Sigmoid colon (tissue), 4 donors: ENCODE data around the gene IL34.

Source experiments
- CTCF ChIP-seq, 4 experiments: fragments of 450-650 bp in 3 of 4; fragments of 200-600 bp in 1 of 4; IDR thresholded peaks; one replicate each; pipeline ENCODE4 v1.5.1; 2016 to 2019; ENCODE audit warnings: antibody characterized with exemption in 4 of 4, mild to moderate bottlenecking in 3 of 4, moderate library complexity in 2 of 4
- EP300 ChIP-seq, 4 donors: sonication (generic); formaldehyde crosslinking; IDR thresholded peaks; one replicate each; pipeline ENCODE4 v1.6.1; 2017; ENCODE audit warnings: antibody characterized with exemption in 4 of 4
- POLR2A ChIP-seq, 2 donors: fragments of 450-650 bp; IDR thresholded peaks; one replicate each; pipeline ENCODE4 v1.6.1; 2016; ENCODE audit warnings: antibody characterized with exemption in 2 of 2, mild to moderate bottlenecking in 2 of 2, moderate library complexity in 2 of 2
- POLR2AphosphoS5 ChIP-seq, 4 donors: sonication (generic); formaldehyde crosslinking; IDR thresholded peaks; one replicate each; pipeline ENCODE4 v1.6.1; 2017; ENCODE audit warnings: antibody characterized with exemption in 4 of 4

DNA sequence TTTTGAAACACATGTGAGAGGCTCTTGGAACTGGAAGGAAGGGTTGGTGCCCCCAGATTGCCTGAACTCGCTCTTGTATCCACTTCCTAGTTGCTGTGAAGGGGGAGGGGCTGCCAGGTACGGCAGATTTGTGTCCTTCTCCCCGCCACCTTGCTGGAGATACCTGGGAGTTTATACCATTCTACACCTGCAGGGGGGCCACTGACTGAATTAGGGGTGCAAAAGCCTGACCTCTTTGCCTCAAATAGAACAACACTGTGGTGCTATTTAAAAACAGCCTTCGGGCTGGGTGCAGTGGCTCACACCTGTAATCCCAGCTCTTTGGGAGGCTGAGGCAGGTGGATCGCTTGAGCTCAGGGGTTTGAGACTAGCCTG is 35.1 kb upstream of the IL34 start:
- TF ChIP-seq EP300 (IDR thresholded peaks at IDR 0.05), result no peak
- no peak for TF ChIP-seq POLR2A (IDR thresholded peaks at IDR 0.05)
- TF ChIP-seq CTCF (IDR thresholded peaks at IDR 0.05), result no peak
- no peak for TF ChIP-seq POLR2AphosphoS5 (IDR thresholded peaks at IDR 0.05)
